HCT116 (cell line): ENCODE data around the gene EFCAB8.
"Not testable (repeated sequence)": the region's sequence is repeated elsewhere in the genome, so short reads cannot be mapped to it uniquely, and the experiment has no call there.

Experiments used
- CEBPB ChIP-seq: IDR thresholded peaks from 2 replicates; pipeline ENCODE4 v1.6.1; 2012; ENCODE audit warnings: low read depth
- CTCF ChIP-seq, 3 experiments: fragments of 200-600 bp in 1 of 3; sonication (generic) in 1 of 3; IDR thresholded peaks in 2 of 3; conservative IDR thresholded peaks in 1 of 3; 2 replicates each; pipeline ENCODE4 v1.5.1; 2012 to 2017; ENCODE audit warnings: low read depth in 2 of 3, low read length in 2 of 3, antibody characterized with exemption in 1 of 3, borderline replicate concordance in 1 of 3, control low read depth in 1 of 3, mild to moderate bottlenecking in 1 of 3, mixed read lengths in 1 of 3, mixed run types in 1 of 3, moderate library complexity in 1 of 3; ENCODE audit not compliant: insufficient read depth in 1 of 3
- EGR1 ChIP-seq: IDR thresholded peaks from 2 replicates; pipeline ENCODE4 v1.6.1; 2012; ENCODE audit warnings: low read depth
- EZH2 ChIP-seq: fragments of 200-600 bp; sonication (generic); IDR thresholded peaks from 2 replicates; pipeline ENCODE4 v1.6.1; 2017; ENCODE audit warnings: antibody characterized with exemption, mixed run types
- EZH2phosphoT487 ChIP-seq: fragments of 200-600 bp; IDR thresholded peaks from 2 replicates; pipeline ENCODE4 v1.6.1; 2018; ENCODE audit warnings: antibody characterized with exemption, borderline replicate concordance
- JUND ChIP-seq: IDR thresholded peaks from 2 replicates; pipeline ENCODE4 v1.6.1; 2012
- POLR2A ChIP-seq: IDR thresholded peaks from 2 replicates; pipeline ENCODE4 v1.7.0; 2011; ENCODE audit warnings: borderline replicate concordance; ENCODE audit not compliant: insufficient read depth, insufficient read length; ENCODE audit errors: extremely low read depth
- POLR2AphosphoS5 ChIP-seq: IDR thresholded peaks from 2 replicates; pipeline ENCODE4 v1.6.1; 2011; ENCODE audit warnings: mild to moderate bottlenecking, low read depth, low read length, moderate library complexity
- RAD21 ChIP-seq: IDR thresholded peaks from 2 replicates; pipeline ENCODE4 v1.6.1; 2012; ENCODE audit warnings: low read depth, mild to moderate bottlenecking
- SIN3A ChIP-seq: IDR thresholded peaks from 2 replicates; pipeline ENCODE4 v1.6.1; 2012; ENCODE audit warnings: low read depth
- SP1 ChIP-seq: IDR thresholded peaks from 2 replicates; pipeline ENCODE4 v1.6.1; 2012; ENCODE audit warnings: low read depth
- SRF ChIP-seq: IDR thresholded peaks from 2 replicates; pipeline ENCODE4 v1.6.1; 2012; ENCODE audit warnings: low read depth
- YY1 ChIP-seq: IDR thresholded peaks from 2 replicates; pipeline ENCODE4 v1.6.1; 2011; ENCODE audit warnings: low read length, low read depth, moderate library complexity, mild to moderate bottlenecking; ENCODE audit not compliant: insufficient replicate concordance; ENCODE audit errors: extremely low read depth
- ZFX ChIP-seq: fragments of 450-650 bp; IDR thresholded peaks from 2 replicates; pipeline ENCODE4 v1.6.1; 2017

- TF ChIP-seq EGR1; POLR2A; RAD21; CTCF (IDR thresholded peaks at IDR 0.05 in 2 of 3, conservative IDR thresholded peaks at IDR 0.05 in 1 of 3; ENCODE audit: borderline replicate concordance in 1 of 3, insufficient read depth in 1 of 3, low read depth in 2 of 3, low read length in 2 of 3); YY1; CEBPB; EZH2phosphoT487; EZH2; SRF; SP1; POLR2AphosphoS5; SIN3A; ZFX; JUND: not testable (repeated sequence)
Observed at GRCh38 chr20:32904678-32905077, 46.0 kb downstream of the EFCAB8 start.
